Stimulated activated CD8-positive, alpha-beta memory T cell treated with anti-CD3 and anti-CD28 coated beads, Interleukin-15, amount 100 ng/mL, for 1 hour (primary cell): ENCODE results near the gene NCAPD3.
"Not testable (repeated sequence)": the region's sequence is repeated elsewhere in the genome, so short reads cannot be mapped to it uniquely, and the experiment has no call there.

ENCODE experiments used
- DNase-seq: peaks from one replicate; pipeline ENCODE4 v3.0.0-alpha.2; 2020; ENCODE audit warnings: low read depth

The NCAPD3 gene

GRCh38 chr11:134223836-134224709, at the start of gene NCAPD3, which contains the start of gene VPS26B:
TSS of gene NCAPD3 (minus strand) at chr11:134223967. CDS start at chr11:134223926, 41 bp downstream.
TSS of gene VPS26B (plus strand) at chr11:134224671. CDS start at chr11:134225123, 452 bp downstream.
- peak; percentile 92 for DNase-seq

GRCh38 chr11:134273317-134273712, 49.5 kb upstream of the NCAPD3 start:
- no peak for DNase-seq

- DNase-seq, result no peak
These were observed 48.9 kb upstream of the NCAPD3 start for GRCh38 chr11:134272381-134273316.

- DNase-seq, result no peak
These were observed 48.2 kb upstream of the NCAPD3 start for GRCh38 chr11:134271978-134272377.

GRCh38 chr11:134270250-134270714, 46.5 kb upstream of the NCAPD3 start:
- DNase-seq, result no peak

- DNase-seq, result no peak
These were observed 44.2 kb upstream of the NCAPD3 start for GRCh38 chr11:134267966-134268365.

- no peak for DNase-seq
These were observed 43.7 kb upstream of the NCAPD3 start for GRCh38 chr11:134267461-134267860.

GRCh38 chr11:134266841-134267251, 43.1 kb upstream of the NCAPD3 start:
- no peak for DNase-seq

- DNase-seq, result no peak
These were observed 42.7 kb upstream of the NCAPD3 start for GRCh38 chr11:134266440-134266839.

GRCh38 chr11:134264966-134265764, 41.4 kb upstream of the NCAPD3 start:
- DNase-seq, result no peak

- no peak for DNase-seq
These were observed 38.1 kb upstream of the NCAPD3 start for GRCh38 chr11:134261626-134262488.

- no peak for DNase-seq
These were observed 37.2 kb upstream of the NCAPD3 start for GRCh38 chr11:134260983-134261382.

- no peak for DNase-seq
These were observed 36.7 kb upstream of the NCAPD3 start for GRCh38 chr11:134260503-134260902.

GRCh38 chr11:134258577-134258976, 34.8 kb upstream of the NCAPD3 start:
- no peak for DNase-seq

GRCh38 chr11:134257101-134257500, 33.3 kb upstream of the NCAPD3 start:
- DNase-seq, result no peak

GRCh38 chr11:134255184-134255561, 31.4 kb upstream of the NCAPD3 start:
- not testable (repeated sequence) for DNase-seq

- DNase-seq, result no peak
These were observed 30.8 kb upstream of the NCAPD3 start for GRCh38 chr11:134254433-134255183.

- peak; percentile 94 for DNase-seq
These were observed 29.6 kb upstream of the NCAPD3 start, which contains the start of the genes ACAD8 and THYN1 for GRCh38 chr11:134253188-134253993. TSS of gene ACAD8 (plus strand) at chr11:134253568. CDS start at chr11:134253601, 33 bp downstream. TSS of gene THYN1 (minus strand) at chr11:134253352. CDS start at chr11:134252882, 470 bp downstream.
